ENCODE data around the gene CCDC9B. TPM values are rescaled to one million over a fixed set of nuclear protein-coding genes. Genes with fewer than 3 reads are reported as not detected.

Gene CCDC9B
- polyA plus RNA-seq, 1 of the 3 experiments (the other 2 are of a cell fraction) = 13.7 TPM

GRCh38 chr15:40289140-40289775, 51.5 kb downstream of the CCDC9B start:
- no peak for DNase-seq
- H3K4me1 ChIP-seq (ENCODE audit: control insufficient read depth in 1 of 2, insufficient read depth in 2 of 2, low read depth in 1 of 2, low read length in 1 of 2) = peaks cover 6 to 25% of the 10 kb centered on the region in 2 experiments; a peak in 3 of 4 replicates

GRCh38 chr15:40287968-40288367, 52.8 kb downstream of the CCDC9B start:
- WGBS (ENCODE audit: low lambda C conversion rate) = no CpG with 5 or more reads among the region's 4 CpGs
- H3K4me2 ChIP-seq = no peak overlapping the region
- DNase-seq = no peak
- H2AFZ ChIP-seq (ENCODE audit: low read depth) = no peak overlapping the region
- peaks cover 7% of the 10 kb centered on the region for H3F3A ChIP-seq (replicated peaks; ENCODE audit: insufficient read depth)
- no peak overlapping the region for H3K27ac ChIP-seq (ENCODE audit: low read depth in 2 of 2, low read length in 1 of 2)
- H3K9me2 ChIP-seq = no peaks in the 10 kb centered on the region
- ChIA-PET CTCF (interaction anchor here (1.1 to 66.3 kb wide), 3 partner anchors 12 to 54 kb away, joined by 3 to 2194 read pairs (median 210); partner anchors contain the start of genes CCDC9B, DISP2, INAFM2 and PAK6), POLR2A (no interaction called here)
- H3K4me3 ChIP-seq (ENCODE audit: low read depth in 2 of 2, low read length in 1 of 2) = no peak overlapping the region
- H3K9me3 ChIP-seq = no peaks in the 10 kb centered on the region
- no peaks in the 10 kb centered on the region for H4K20me1 ChIP-seq (ENCODE audit: insufficient read depth)
- H3K36me3 ChIP-seq (replicated peaks in 1 of 2; ENCODE audit: control insufficient read depth in 1 of 2, insufficient read depth in 2 of 2, low read length in 1 of 2) = no peaks in the 10 kb centered on the region
- H3K27me3 ChIP-seq (ENCODE audit: insufficient read depth) = peaks cover 13% of the 10 kb centered on the region
- H3K4me1 ChIP-seq (ENCODE audit: control insufficient read depth in 1 of 2, insufficient read depth in 2 of 2, low read depth in 1 of 2, low read length in 1 of 2) = peaks cover 6 to 26% of the 10 kb centered on the region in 2 experiments; a peak in 3 of 4 replicates
- H3K9ac ChIP-seq = no peak overlapping the region
- no peaks in the 10 kb centered on the region for H3K79me2 ChIP-seq (ENCODE audit: insufficient read depth)
- TF ChIP-seq RCOR1 (IDR thresholded peaks at IDR 0.05; ENCODE audit: low read length) (no peak), RAD21 (IDR thresholded peaks at IDR 0.05; ENCODE audit: low read length) (no peak)

More at GRCh38 chr15:40289140-40289775, 51.5 kb downstream of the CCDC9B start:
- TF ChIP-seq MEF2A (IDR thresholded peaks at IDR 0.05; ENCODE audit: borderline replicate concordance, low read depth) = no peak
- no peak for TF ChIP-seq EP300 (IDR thresholded peaks at IDR 0.05; ENCODE audit: borderline replicate concordance in 1 of 2, low read depth in 1 of 2, low read length in 1 of 2)
- TF ChIP-seq MXI1 (IDR thresholded peaks at IDR 0.05; ENCODE audit: low read depth, low read length) = no peak
- TF ChIP-seq RXRA (IDR thresholded peaks at IDR 0.05; ENCODE audit: borderline replicate concordance, low read depth) = no peak
- no peak for TF ChIP-seq TCF12 (IDR thresholded peaks at IDR 0.05)
- TF ChIP-seq GABPA (IDR thresholded peaks at IDR 0.05; ENCODE audit: low read depth) = no peak
- TF ChIP-seq NFIC (IDR thresholded peaks at IDR 0.05; ENCODE audit: borderline replicate concordance) = no peak
- no peak for TF ChIP-seq CHD2 (IDR thresholded peaks at IDR 0.05; ENCODE audit: low read length, partially characterized antibody)
- no peak for TF ChIP-seq RFX5 (IDR thresholded peaks at IDR 0.05; ENCODE audit: low read length)
- no peak for TF ChIP-seq RCOR1 (IDR thresholded peaks at IDR 0.05; ENCODE audit: low read length)
- TF ChIP-seq RAD21 (IDR thresholded peaks at IDR 0.05; ENCODE audit: low read length) = no peak
- no peak for TF ChIP-seq IRF3 (IDR thresholded peaks at IDR 0.05; ENCODE audit: low read depth, low read length)
- no peak for TF ChIP-seq PBX3 (IDR thresholded peaks at IDR 0.05)
- peaks cover 7% of the 10 kb centered on the region for H3F3A ChIP-seq (replicated peaks; ENCODE audit: insufficient read depth)
- POLR2A ChIA-PET = interaction anchor here (0.6 kb wide), 1 partner anchor 120 kb away, joined by 4 read pairs; no protein-coding TSS in a partner anchor
- no peak overlapping the region for H3K9ac ChIP-seq
- no peaks in the 10 kb centered on the region for H4K20me1 ChIP-seq (ENCODE audit: insufficient read depth)
- H3K4me2 ChIP-seq = no peak overlapping the region
- peaks cover 5% of the 10 kb centered on the region; the same call in 1 of the 2 replicates for H3K27me3 ChIP-seq (ENCODE audit: insufficient read depth)
- no peaks in the 10 kb centered on the region for H3K79me2 ChIP-seq (ENCODE audit: insufficient read depth)
- H3K9me2 ChIP-seq = no peaks in the 10 kb centered on the region
- H3K36me3 ChIP-seq (replicated peaks in 1 of 2; ENCODE audit: control insufficient read depth in 1 of 2, insufficient read depth in 2 of 2, low read length in 1 of 2) = no peaks in the 10 kb centered on the region
- H3K27ac ChIP-seq (ENCODE audit: low read depth in 2 of 2, low read length in 1 of 2) = no peak overlapping the region
- no peaks in the 10 kb centered on the region for H3K9me3 ChIP-seq
- no peak overlapping the region for H2AFZ ChIP-seq (ENCODE audit: low read depth)
- CTCF ChIA-PET = interaction anchor here (0.8 to 66.3 kb wide), 6 partner anchors 13 to 185 kb away, joined by 3 to 2194 read pairs (median 16); partner anchors contain the start of genes CCDC9B, DISP2, INAFM2 and PHGR1
- H3K4me3 ChIP-seq (ENCODE audit: low read depth in 2 of 2, low read length in 1 of 2) = no peak overlapping the region
- 94% methylated on average over 4 of the region's 6 CpGs for WGBS (ENCODE audit: low lambda C conversion rate)

Data from SK-N-SH (cell line).